ENCODE data around the gene UBXN6.

DNA sequence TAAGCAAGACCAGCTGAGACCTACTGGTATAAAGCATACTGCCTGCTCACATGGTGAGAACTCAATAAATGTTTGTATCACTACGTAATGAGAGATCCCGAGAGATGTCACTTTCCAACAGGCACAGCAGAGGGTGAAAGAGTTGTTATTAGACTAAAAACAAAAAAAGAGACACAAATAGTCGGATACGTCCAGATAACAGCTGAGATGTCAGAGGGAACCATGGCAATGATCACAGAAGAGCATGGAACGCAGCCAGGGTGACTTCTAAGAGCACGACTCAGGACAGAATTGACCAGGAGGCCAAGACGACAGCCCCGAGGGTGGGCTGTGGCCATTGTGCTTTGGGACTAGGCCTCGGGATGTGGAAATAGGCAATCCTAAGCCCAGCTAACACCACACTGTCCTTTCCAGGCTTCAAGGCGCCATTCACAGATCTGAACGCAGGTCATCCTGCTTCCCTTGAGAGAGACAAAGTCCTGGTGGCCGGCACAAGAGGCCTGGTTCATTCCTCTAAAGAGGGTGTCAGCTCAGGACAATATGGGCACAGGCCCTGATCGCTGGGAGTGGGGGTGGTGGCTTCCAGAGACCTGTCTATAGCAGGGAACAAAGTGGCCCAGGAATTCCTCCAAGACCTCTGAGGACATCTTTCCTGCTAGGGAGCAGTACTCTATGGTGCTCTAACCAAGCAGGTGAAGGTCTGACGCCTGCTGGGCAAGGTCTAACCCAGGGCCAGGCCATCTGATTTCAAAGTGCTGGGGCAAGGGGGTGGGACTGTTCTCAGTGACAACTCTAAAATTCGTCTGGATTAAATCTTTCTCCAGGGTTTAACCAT lies 60.4 kb downstream of the UBXN6 start:
- TF ChIP-seq, protein P1, sequence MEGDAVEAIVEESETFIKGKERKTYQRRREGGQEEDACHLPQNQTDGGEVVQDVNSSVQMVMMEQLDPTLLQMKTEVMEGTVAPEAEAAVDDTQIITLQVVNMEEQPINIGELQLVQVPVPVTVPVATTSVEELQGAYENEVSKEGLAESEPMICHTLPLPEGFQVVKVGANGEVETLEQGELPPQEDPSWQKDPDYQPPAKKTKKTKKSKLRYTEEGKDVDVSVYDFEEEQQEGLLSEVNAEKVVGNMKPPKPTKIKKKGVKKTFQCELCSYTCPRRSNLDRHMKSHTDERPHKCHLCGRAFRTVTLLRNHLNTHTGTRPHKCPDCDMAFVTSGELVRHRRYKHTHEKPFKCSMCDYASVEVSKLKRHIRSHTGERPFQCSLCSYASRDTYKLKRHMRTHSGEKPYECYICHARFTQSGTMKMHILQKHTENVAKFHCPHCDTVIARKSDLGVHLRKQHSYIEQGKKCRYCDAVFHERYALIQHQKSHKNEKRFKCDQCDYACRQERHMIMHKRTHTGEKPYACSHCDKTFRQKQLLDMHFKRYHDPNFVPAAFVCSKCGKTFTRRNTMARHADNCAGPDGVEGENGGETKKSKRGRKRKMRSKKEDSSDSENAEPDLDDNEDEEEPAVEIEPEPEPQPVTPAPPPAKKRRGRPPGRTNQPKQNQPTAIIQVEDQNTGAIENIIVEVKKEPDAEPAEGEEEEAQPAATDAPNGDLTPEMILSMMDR (IDR thresholded peaks at IDR 0.05; ENCODE audit: insufficient read depth, low read depth, low read length), result no peak
- no peak for TF ChIP-seq EZH2 (IDR thresholded peaks at IDR 0.05; ENCODE audit: insufficient read depth, low read length)
